K562 treated with DMSO at 1 percent for 48 hours (cell line): Measurements from ENCODE around the gene AIMP2. TPM values are rescaled to one million over a fixed set of nuclear protein-coding genes. Genes with fewer than 3 reads are reported as not detected.

Experiments
- total RNA-seq: library from RNA; unstranded; fragments of 300-600 nt; gene quantifications from 2 replicates; pipeline ENCODE4 v1.2.3, GENCODE V29; 2022; ENCODE audit warnings: low replicate concordance; ENCODE audit errors: extremely low read depth

AIMP2 gene
- not detected in 2 replicates for total RNA-seq

DNA sequence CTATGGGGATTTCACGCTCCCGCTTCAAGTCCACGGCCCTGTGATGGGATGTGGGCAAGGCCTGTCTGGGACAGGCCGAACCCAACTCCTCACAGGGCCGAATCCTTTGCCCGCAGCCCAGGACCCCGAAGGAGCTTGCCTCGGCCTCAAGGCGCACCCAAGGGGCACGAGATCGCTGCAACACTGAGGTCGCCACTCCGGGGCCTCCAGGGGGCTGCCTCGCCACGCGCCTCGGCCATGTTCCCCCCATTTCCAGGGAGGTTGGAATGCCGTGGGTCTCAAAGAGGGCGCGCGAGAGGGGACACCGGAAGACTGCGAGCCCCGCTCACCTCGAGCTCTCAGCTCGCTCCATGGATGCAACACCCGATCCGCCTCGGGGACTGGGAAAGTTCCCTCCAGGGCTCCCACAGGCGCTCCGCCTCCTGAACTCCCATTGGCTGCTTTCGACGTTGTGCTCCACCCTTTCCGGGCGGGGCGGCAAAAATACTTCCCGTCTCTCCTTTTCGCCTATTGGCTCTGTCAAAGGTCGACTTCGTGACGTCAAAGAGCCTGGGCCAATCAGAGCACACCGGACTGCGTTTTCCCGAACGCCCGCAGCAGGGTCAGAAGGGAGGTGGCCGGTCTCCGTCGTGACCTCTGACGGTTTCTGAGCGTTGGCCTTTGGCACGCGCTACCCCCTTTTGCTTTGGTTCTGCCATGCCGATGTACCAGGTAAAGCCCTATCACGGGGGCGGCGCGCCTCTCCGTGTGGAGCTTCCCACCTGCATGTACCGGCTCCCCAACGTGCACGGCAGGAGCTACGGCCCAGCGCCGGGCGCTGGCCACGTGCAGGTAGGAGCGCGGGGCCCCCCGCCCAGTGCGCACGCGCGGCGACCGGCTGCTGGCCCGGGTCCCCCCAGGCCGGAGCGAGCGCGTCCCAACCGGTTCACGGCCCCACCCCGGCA, at the start of gene AIMP2, which contains the start of gene PMS2:
Gene AIMP2 (plus strand): TSS at position 605 of the 944 bp plus-strand sequence. CDS start 92 bp downstream, at position 697.
Gene PMS2 (minus strand): TSS at position 382 of the 944 bp plus-strand sequence. CDS start 30 bp downstream, at position 352.

DNA sequence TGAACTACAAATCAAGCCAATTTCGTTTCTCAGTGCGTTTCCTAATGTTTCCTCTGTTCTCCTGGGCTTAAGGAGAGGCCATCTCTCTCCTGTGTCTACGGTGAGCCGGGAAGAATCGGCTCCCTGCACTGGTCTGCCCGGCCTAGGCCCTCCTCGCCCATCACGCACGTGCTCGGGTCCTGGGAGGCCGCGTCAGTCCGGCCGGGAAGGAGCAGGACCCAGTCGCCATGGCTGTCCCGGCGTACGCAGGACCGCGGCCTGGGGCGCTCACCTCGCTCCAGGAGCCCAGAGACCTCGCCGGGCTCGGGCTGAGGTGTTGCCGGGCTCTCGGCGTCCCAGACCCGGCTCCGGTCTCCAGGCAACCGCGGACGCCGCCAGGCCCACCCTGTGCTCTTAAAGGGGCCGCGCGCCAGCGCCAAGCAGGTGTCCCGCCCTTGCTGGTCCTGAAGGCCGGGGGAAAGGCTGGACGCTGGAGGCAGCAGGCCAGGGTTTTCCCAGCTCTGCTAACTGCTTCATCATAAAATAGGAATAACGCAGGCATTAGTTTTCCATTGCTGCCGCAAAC, 38.6 kb upstream of the AIMP2 start, which contains the start of gene RSPH10B:
Gene RSPH10B (minus strand): TSS at position 343 of the 565 bp plus-strand sequence. CDS start 3,573 bp downstream, outside the sequence.

DNA sequence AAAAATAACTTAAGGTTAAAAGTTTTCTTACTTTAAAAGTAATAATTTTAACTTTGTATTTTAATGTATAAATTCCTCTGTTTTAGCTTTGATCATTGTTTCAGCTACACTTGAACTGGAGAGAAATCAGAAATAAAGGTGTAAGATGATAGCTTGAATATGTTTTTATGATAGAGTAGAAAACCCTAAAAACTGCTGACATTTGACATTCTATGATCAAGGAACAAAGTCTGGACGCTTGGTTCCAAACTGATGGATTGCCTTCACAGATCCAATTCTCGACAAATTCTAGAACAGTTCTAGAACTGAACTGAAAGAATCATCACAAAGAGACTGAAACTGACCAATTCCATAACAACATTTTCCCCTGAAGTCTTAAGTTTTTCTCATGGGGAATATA, 21.9 kb downstream of the AIMP2 start, which contains the start of gene ANKRD61:
Gene ANKRD61 (plus strand): TSS at position 389 of the 400 bp plus-strand sequence. CDS start 0 bp downstream, at position 389.

Other genes starting within 250 kb of the AIMP2 start
- not detected in 2 replicates for gene RNF216, start 227.6 kb upstream of the AIMP2 start, total RNA-seq
- not detected in 2 replicates for gene OCM, start 128.5 kb upstream of the AIMP2 start, total RNA-seq
- not detected in 2 replicates for gene CCZ1, start 110.5 kb upstream of the AIMP2 start, total RNA-seq
- not detected in 2 replicates for gene RSPH10B, start 38.6 kb upstream of the AIMP2 start, total RNA-seq
- gene PMS2, start 223 bp upstream of the AIMP2 start, total RNA-seq = not detected in 2 replicates
- gene ANKRD61, start 22.1 kb downstream of the AIMP2 start, total RNA-seq = not detected in 2 replicates
- gene EIF2AK1, start 49.9 kb downstream of the AIMP2 start, total RNA-seq = not detected in 2 replicates
- gene USP42, start 95.7 kb downstream of the AIMP2 start, total RNA-seq = not detected in 2 replicates